Peyer's patch (tissue), 4 donors: ENCODE measurements around the gene ABCA2. TPM values are rescaled to one million over a fixed set of nuclear protein-coding genes. Genes with fewer than 3 reads are reported as not detected.

Source experiments
- DNase-seq, 3 donors: peaks; one replicate each; pipeline ENCODE4 v3.0.0-alpha.2; 2017 to 2019
- H3K27ac ChIP-seq, 4 donors: fragments of 200-600 bp; sonication (generic); one replicate each; pipeline ENCODE4 v1.5.1; 2016 to 2019
- H3K27me3 ChIP-seq, 2 donors: fragments of 200-600 bp; sonication (generic); one replicate each; pipeline ENCODE4 v1.5.1; 2019
- H3K36me3 ChIP-seq, 3 donors: fragments of 200-600 bp; sonication (generic); one replicate each; pipeline ENCODE4 v1.5.1; 2016 to 2019
- H3K4me1 ChIP-seq, 4 donors: fragments of 200-600 bp; sonication (generic); one replicate each; pipeline ENCODE4 v1.5.1; 2016 to 2019
- H3K4me3 ChIP-seq, 4 donors: fragments of 200-600 bp; sonication (generic); 1 replicate in 3 of 4; 2 replicates in 1 of 4; pipeline ENCODE4 v1.5.1; 2016 to 2019; ENCODE audit warnings: mild to moderate bottlenecking in 1 of 4
- H3K9me3 ChIP-seq, 4 donors: fragments of 200-600 bp; sonication (generic); one replicate each; pipeline ENCODE4 v1.5.1; 2016 to 2019; ENCODE audit warnings: mild to moderate bottlenecking in 1 of 4
- CTCF ChIP-seq, 6 experiments: fragments of 450-650 bp in 4 of 6; fragments of 200-600 bp in 2 of 6; sonication (generic) in 1 of 6; IDR thresholded peaks; one replicate each; pipeline ENCODE4 v1.5.1; 2017 to 2019; ENCODE audit warnings: antibody characterized with exemption in 6 of 6, mild to moderate bottlenecking in 3 of 6, moderate library complexity in 1 of 6
- POLR2A ChIP-seq, 2 donors: fragments of 450-650 bp; IDR thresholded peaks; one replicate each; pipeline ENCODE4 v1.5.1; 2017; ENCODE audit warnings: antibody characterized with exemption in 2 of 2, mild to moderate bottlenecking in 2 of 2, moderate library complexity in 2 of 2
- total RNA-seq, 4 donors: library from RNA; depleted of rRNA; stranded (reverse); fragments of >200 nt; gene quantifications; one replicate each; pipeline ENCODE4 v1.1.0, GENCODE V29; 2016

Gene ABCA2
- total RNA-seq, 4 donors from 2014 or later, result 46.4 to 69.0 (median 49.0) TPM

- Histone ChIP-seq H3K4me3 (no peak overlapping the region), H3K4me1 (no peaks in the 10 kb centered on the region), H3K27ac (no peak overlapping the region), H3K27me3 (no peaks in the 10 kb centered on the region), H3K36me3 (no peaks in the 10 kb centered on the region), H3K9me3 (no peaks in the 10 kb centered on the region)
- DNase-seq, result no peak
- TF ChIP-seq CTCF (IDR thresholded peaks at IDR 0.05) (no peak), POLR2A (IDR thresholded peaks at IDR 0.05) (no peak)
These were observed 70.1 kb downstream of the ABCA2 start for GRCh38 chr9:136957901-136958300.

- no peak overlapping the region for H3K27ac ChIP-seq
- no peaks in the 10 kb centered on the region for H3K36me3 ChIP-seq
- H3K4me1 ChIP-seq, result no peaks in the 10 kb centered on the region
- H3K27me3 ChIP-seq, result no peaks in the 10 kb centered on the region
- DNase-seq, result no peak
- no peak overlapping the region for H3K4me3 ChIP-seq
- H3K9me3 ChIP-seq, result no peaks in the 10 kb centered on the region
- TF ChIP-seq CTCF (IDR thresholded peaks at IDR 0.05), result no peak
- no peak for TF ChIP-seq POLR2A (IDR thresholded peaks at IDR 0.05)
These were observed 70.6 kb downstream of the ABCA2 start for GRCh38 chr9:136957461-136957860.

Other genes with a start within 250 kb of the ABCA2 start
- 100 to 1,000 TPM in 3 of 4 donors, 10 to 100 TPM in 1; 52.0 to 240 (median 187) TPM for gene TMEM141, start 236.9 kb downstream of the ABCA2 start, total RNA-seq
- 10 to 100 TPM; 16.6 to 69.9 (median 46.0) TPM for gene CCDC183, start 231.9 kb downstream of the ABCA2 start, total RNA-seq
- gene RABL6, start 220.3 kb downstream of the ABCA2 start, total RNA-seq, result 100 to 1,000 TPM in 3 of 4 donors, 10 to 100 TPM in 1; 98.4 to 187 (median 134) TPM
- gene AJM1, start 185.8 kb downstream of the ABCA2 start, total RNA-seq, result 10 to 100 TPM in 2 of 4 donors, 1 to 10 TPM in 2; 4.1 to 17.4 (median 9.2) TPM
- gene PHPT1, start 178.8 kb downstream of the ABCA2 start, total RNA-seq, result 100 to 1,000 TPM in 2 of 4 donors, 10 to 100 TPM in 2; 66.0 to 120 (median 96.5) TPM
- 10 to 100 TPM; 30.8 to 50.4 (median 41.4) TPM for gene MAMDC4, start 175.9 kb downstream of the ABCA2 start, total RNA-seq
- gene EDF1, start 161.9 kb downstream of the ABCA2 start, total RNA-seq, result 100 to 1,000 TPM; 299 to 676 (median 475) TPM
- gene TRAF2, start 141.7 kb downstream of the ABCA2 start, total RNA-seq, result 10 to 100 TPM; 17.5 to 75.1 (median 22.2) TPM
- 100 to 1,000 TPM; 247 to 470 (median 336) TPM for gene FBXW5, start 83.5 kb downstream of the ABCA2 start, total RNA-seq
- gene C8G, start 83.0 kb downstream of the ABCA2 start, total RNA-seq, result 100 to 1,000 TPM in 1 of 4 donors, 10 to 100 TPM in 2, not detected in 1; 24.9 to 148 (median 66.2) TPM
- gene LCN12, start 76.0 kb downstream of the ABCA2 start, total RNA-seq, result 1 to 10 TPM in 3 of 4 donors, not detected in 1; 1.8 to 8.7 (median 7.9) TPM
- 10 to 100 TPM in 2 of 4 donors, 1 to 10 TPM in 2; 1.2 to 21.5 (median 7.8) TPM for gene PTGDS, start 50.7 kb downstream of the ABCA2 start, total RNA-seq
- under 1 TPM in 2 of 4 donors, not detected in 2; 0.28 to 0.83 TPM for gene LCNL1, start 45.2 kb downstream of the ABCA2 start, total RNA-seq
- gene PAXX, start 35.8 kb downstream of the ABCA2 start, total RNA-seq, result 10 to 100 TPM; 52.3 to 92.4 (median 63.0) TPM
- gene CLIC3, start 31.7 kb downstream of the ABCA2 start, total RNA-seq, result 1 to 10 TPM in 1 of 4 donors, not detected in 3; 3.3 TPM
- not detected for gene FUT7, start 3.9 kb upstream of the ABCA2 start, total RNA-seq
- gene NPDC1, start 17.9 kb upstream of the ABCA2 start, total RNA-seq, result 100 to 1,000 TPM in 2 of 4 donors, 10 to 100 TPM in 2; 54.2 to 106 (median 83.8) TPM
- 10 to 100 TPM in 3 of 4 donors, 1 to 10 TPM in 1; 5.0 to 53.8 (median 28.9) TPM for gene ENTPD2, start 25.8 kb upstream of the ABCA2 start, total RNA-seq
- 10 to 100 TPM in 1 of 4 donors, 1 to 10 TPM in 3; 5.6 to 12.4 (median 7.9) TPM for gene SAPCD2, start 42.3 kb upstream of the ABCA2 start, total RNA-seq
- gene UAP1L1, start 49.3 kb upstream of the ABCA2 start, total RNA-seq, result 10 to 100 TPM in 1 of 4 donors, 1 to 10 TPM in 3; 4.9 to 15.7 (median 6.6) TPM
- 10 to 100 TPM; 42.7 to 74.7 (median 61.0) TPM for gene MAN1B1, start 58.7 kb upstream of the ABCA2 start, total RNA-seq
- gene DPP7, start 86.5 kb upstream of the ABCA2 start, total RNA-seq, result 100 to 1,000 TPM in 1 of 4 donors, 10 to 100 TPM in 3; 44.7 to 177 (median 76.7) TPM
- gene GRIN1, start 110.9 kb upstream of the ABCA2 start, total RNA-seq, result not detected
- gene LRRC26, start 141.8 kb upstream of the ABCA2 start, total RNA-seq, result 10 to 100 TPM; 14.5 to 45.7 (median 34.1) TPM
- not detected for gene TMEM210, start 143.8 kb upstream of the ABCA2 start, total RNA-seq
- gene ANAPC2, start 160.3 kb upstream of the ABCA2 start, total RNA-seq, result 100 to 1,000 TPM in 2 of 4 donors, 10 to 100 TPM in 2; 37.7 to 118 (median 78.7) TPM
- 10 to 100 TPM; 58.6 to 82.0 (median 71.6) TPM for gene SSNA1, start 160.4 kb upstream of the ABCA2 start, total RNA-seq
- gene TPRN, start 172.5 kb upstream of the ABCA2 start, total RNA-seq, result 100 to 1,000 TPM in 3 of 4 donors, 10 to 100 TPM in 1; 28.1 to 167 (median 130) TPM
- gene TMEM203, start 177.4 kb upstream of the ABCA2 start, total RNA-seq, result 10 to 100 TPM; 11.6 to 33.5 (median 27.6) TPM
- 10 to 100 TPM; 16.3 to 39.2 (median 25.1) TPM for gene NDOR1, start 177.5 kb upstream of the ABCA2 start, total RNA-seq
- gene RNF208, start 194.0 kb upstream of the ABCA2 start, total RNA-seq, result 1 to 10 TPM in 2 of 4 donors, not detected in 2; 4.4 to 5.9 TPM
- 1 to 10 TPM in 2 of 4 donors, not detected in 2; 1.3 to 1.9 TPM for gene CYSRT1, start 196.9 kb upstream of the ABCA2 start, total RNA-seq
- not detected for gene RNF224, start 199.3 kb upstream of the ABCA2 start, total RNA-seq
- gene SLC34A3, start 202.7 kb upstream of the ABCA2 start, total RNA-seq, result 10 to 100 TPM in 2 of 4 donors, 1 to 10 TPM in 1, not detected in 1; 4.0 to 14.8 (median 13.3) TPM
- 100 to 1,000 TPM; 174 to 409 (median 322) TPM for gene TUBB4B, start 213.1 kb upstream of the ABCA2 start, total RNA-seq
- gene STPG3, start 223.0 kb upstream of the ABCA2 start, total RNA-seq, result not detected
- gene NELFB, start 227.1 kb upstream of the ABCA2 start, total RNA-seq, result 10 to 100 TPM; 47.4 to 57.8 (median 50.2) TPM
- 10 to 100 TPM; 33.8 to 45.7 (median 39.2) TPM for gene TOR4A, start 249.5 kb upstream of the ABCA2 start, total RNA-seq